Left lung (tissue), 10 donors: ENCODE measurements around the gene GALNT13. TPM values are rescaled to one million over a fixed set of nuclear protein-coding genes. Genes with fewer than 3 reads are reported as not detected.

ENCODE experiments used
- ATAC-seq: fragments of 200-7000 bp; cut with Tn5 transposase; one replicate; pipeline ENCODE4 v1.9.1; 2020; ENCODE audit warnings: moderate library complexity
- DNase-seq, 4 donors: peaks; one replicate each; pipeline ENCODE4 v3.0.0-alpha.2; 2013 to 2020
- H3K27ac ChIP-seq, 2 donors: fragments of 200-600 bp; sonication (generic) in 1 of 2; one replicate each; pipeline versions ENCODE4 v1.5.0 to v1.8.0; 2020 to 2021
- H3K27me3 ChIP-seq, 2 donors: fragments of 200-600 bp; sonication (generic) in 1 of 2; one replicate each; pipeline versions ENCODE4 v1.5.0 to v1.8.0; 2020 to 2021
- H3K36me3 ChIP-seq, 2 donors: fragments of 200-600 bp; sonication (generic) in 1 of 2; one replicate each; pipeline versions ENCODE4 v1.5.0 to v1.8.0; 2020 to 2021
- H3K4me1 ChIP-seq, 2 donors: fragments of 200-600 bp; one replicate each; pipeline ENCODE4 v1.8.0; 2021
- H3K4me3 ChIP-seq, 2 donors: fragments of 200-600 bp; sonication (generic) in 1 of 2; one replicate each; pipeline versions ENCODE4 v1.5.0 to v1.8.0; 2020 to 2021; ENCODE audit warnings: mild to moderate bottlenecking in 1 of 2
- H3K9me3 ChIP-seq, 2 donors: fragments of 200-600 bp; sonication (generic) in 1 of 2; one replicate each; pipeline versions ENCODE4 v1.5.0 to v1.8.0; 2020 to 2021
- CTCF ChIP-seq, 2 donors: fragments of 200-600 bp; sonication (generic) in 1 of 2; IDR thresholded peaks; one replicate each; pipeline versions ENCODE4 v1.5.0 to v1.8.0; 2021; ENCODE audit warnings: antibody characterized with exemption in 2 of 2
- intact Hi-C, 2 donors: fragments of 100-400 bp; cut with DNase I; formaldehyde crosslinking; loops; one replicate each; pipeline versions ENCODE4 v1.11.2 to v1.14.2; 2022
- polyA plus RNA-seq, 6 donors: library from polyadenylated mRNA; unstranded; fragments of 120-200 nt; gene quantifications; one replicate each; pipeline ENCODE4 v1.2.1, GENCODE V29; 2013; ENCODE audit not compliant: insufficient read length in 6 of 6
- total RNA-seq, 2 donors: library from RNA; stranded (reverse); fragmentation: NEBNext Ultra II Directional; extraction: Animal tissue kit (Norgen Biotek cat#: 25700); gene quantifications; one replicate each; pipeline ENCODE4 v1.2.1, GENCODE V29; 2021
- donor health status: DM: no; HTN: yes; CAD: no.
- donor health status: DM: no; HTN: no; CAD: no.

The GALNT13 gene
- total and polyA plus RNA-seq, 8 donors, result 1.1 to 26.4 (median 5.9) TPM

- Histone ChIP-seq H3K27ac (no peak overlapping the region), H3K4me3 (no peak overlapping the region), H3K36me3 (no peaks in the 10 kb centered on the region), H3K4me1 (no peaks in the 10 kb centered on the region), H3K27me3 (no peaks in the 10 kb centered on the region), H3K9me3 (no peaks in the 10 kb centered on the region)
- DNase-seq (no peak), ATAC-seq (peak; percentile 31)
- no peak for TF ChIP-seq CTCF (IDR thresholded peaks at IDR 0.05)
- intact Hi-C loops, result no loop called here
These were observed 496.4 kb downstream of the GALNT13 start for GRCh38 chr2:154368153-154368552.

- intact Hi-C loops, result no loop called here
- DNase-seq (no peak), ATAC-seq (no peak)
- Histone ChIP-seq H3K9me3 (no peaks in the 10 kb centered on the region), H3K4me1 (no peaks in the 10 kb centered on the region), H3K4me3 (no peak overlapping the region), H3K36me3 (no peaks in the 10 kb centered on the region), H3K27me3 (no peaks in the 10 kb centered on the region), H3K27ac (no peak overlapping the region)
- TF ChIP-seq CTCF (IDR thresholded peaks at IDR 0.05), result no peak
These were observed 499.2 kb downstream of the GALNT13 start for GRCh38 chr2:154370873-154371272.

- DNase-seq (peak in 2 of 4 donors; percentile 53 to 77), ATAC-seq (no peak)
- intact Hi-C loops, result no loop called here
- Histone ChIP-seq H3K4me1 (no peaks in the 10 kb centered on the region), H3K36me3 (no peaks in the 10 kb centered on the region), H3K9me3 (no peaks in the 10 kb centered on the region), H3K4me3 (no peak overlapping the region), H3K27ac (no peak overlapping the region), H3K27me3 (no peaks in the 10 kb centered on the region)
- TF ChIP-seq CTCF (IDR thresholded peaks at IDR 0.05), result no peak
These were observed 502.7 kb downstream of the GALNT13 start for GRCh38 chr2:154374416-154374815.

GRCh38 chr2:154375579-154375931 is 503.8 kb downstream of the GALNT13 start:
- peak; percentile 82 for ATAC-seq
- Histone ChIP-seq H3K9me3 (no peaks in the 10 kb centered on the region), H3K27me3 (no peaks in the 10 kb centered on the region), H3K4me1 (no peaks in the 10 kb centered on the region), H3K36me3 (no peaks in the 10 kb centered on the region), H3K4me3 (no peak overlapping the region), H3K27ac (no peak overlapping the region)
- intact Hi-C loops, result no loop called here
- peak in 1 of 2 donors; percentile 41 for TF ChIP-seq CTCF (IDR thresholded peaks at IDR 0.05)
- DNase-seq, result peak in 2 of 4 donors; percentile 47 to 72

- H3K4me1 ChIP-seq, result no peaks in the 10 kb centered on the region
- H3K27ac ChIP-seq, result no peak overlapping the region
- no peak overlapping the region for H3K4me3 ChIP-seq
- no peaks in the 10 kb centered on the region for H3K9me3 ChIP-seq
- no peak for TF ChIP-seq CTCF (IDR thresholded peaks at IDR 0.05)
- ATAC-seq (no peak), DNase-seq (no peak)
- no peaks in the 10 kb centered on the region for H3K36me3 ChIP-seq
- H3K27me3 ChIP-seq, result no peaks in the 10 kb centered on the region
- intact Hi-C loops, result no loop called here
These were observed 510.4 kb downstream of the GALNT13 start for GRCh38 chr2:154381931-154382794.
